HepG2 (cell line): Measurements from ENCODE around the gene EIF4G2. TPM values are rescaled to one million over a fixed set of nuclear protein-coding genes. Genes with fewer than 3 reads are reported as not detected.

Source experiments
- ATF7-NPFF ChIP-seq: sonication (generic); formaldehyde crosslinking; IDR thresholded peaks from 2 replicates; pipeline ENCODE4 v1.8.1; 2023; ENCODE audit warnings: mild to moderate bottlenecking, low read depth, missing genetic modification reagents, moderate library complexity
- ETV6 ChIP-seq: sonication (generic); formaldehyde crosslinking; conservative IDR thresholded peaks from 2 replicates; pipeline ENCODE4 v1.4.0; 2020; ENCODE audit warnings: missing genetic modification reagents
- FOXO1 ChIP-seq: sonication (generic); formaldehyde crosslinking; IDR thresholded peaks from 2 replicates; pipeline ENCODE4 v1.4.0; 2020; ENCODE audit warnings: missing genetic modification reagents
- GZF1 ChIP-seq: sonication (generic); formaldehyde crosslinking; IDR thresholded peaks from 2 replicates; pipeline ENCODE4 v1.5.1; 2020; ENCODE audit warnings: mild to moderate bottlenecking, missing genetic modification reagents
- JUND ChIP-seq: sonication (generic); formaldehyde crosslinking; IDR thresholded peaks from 2 replicates; pipeline ENCODE4 v1.8.0; 2022; ENCODE audit warnings: mild to moderate bottlenecking, missing genetic modification reagents
- KMT2B ChIP-seq: IDR thresholded peaks from 2 replicates; pipeline ENCODE4 v1.6.1; 2016; ENCODE audit warnings: missing genetic modification reagents, missing compliant biosample characterization
- MAFG ChIP-seq: sonication (generic); formaldehyde crosslinking; IDR thresholded peaks from 2 replicates; pipeline ENCODE4 v1.5.1; 2020; ENCODE audit warnings: mild to moderate bottlenecking, missing genetic modification reagents
- MXD4 ChIP-seq: IDR thresholded peaks from 2 replicates; pipeline ENCODE4 v1.6.1; 2016; ENCODE audit warnings: mild to moderate bottlenecking, missing biosample characterization, missing genetic modification reagents
- NFATC3 ChIP-seq: sonication (generic); formaldehyde crosslinking; IDR thresholded peaks from 2 replicates; pipeline ENCODE4 v1.5.1; 2020; ENCODE audit warnings: mild to moderate bottlenecking, missing genetic modification reagents
- NR2C2 ChIP-seq: sonication (generic); formaldehyde crosslinking; IDR thresholded peaks from 2 replicates; pipeline ENCODE4 v1.4.0; 2020; ENCODE audit warnings: missing genetic modification reagents, mild to moderate bottlenecking, moderate library complexity, borderline replicate concordance
- PCBP1 ChIP-seq: fragments of 200-400 bp; formaldehyde crosslinking; IDR thresholded peaks from 2 replicates; pipeline ENCODE4 v1.6.1; 2017; ENCODE audit warnings: mild to moderate bottlenecking, low read depth, low read length, borderline replicate concordance
- SIN3B ChIP-seq: fragments of 150-350 bp; IDR thresholded peaks from 2 replicates; pipeline ENCODE4 v1.6.1; 2014; ENCODE audit warnings: low read length
- SMAD3 ChIP-seq: sonication (generic); formaldehyde crosslinking; IDR thresholded peaks from 2 replicates; pipeline ENCODE4 v1.4.0; 2020; ENCODE audit warnings: missing genetic modification reagents
- TAF1 ChIP-seq: sonication (generic); formaldehyde crosslinking; IDR thresholded peaks from 2 replicates; pipeline ENCODE4 v1.4.0; 2020; ENCODE audit warnings: missing genetic modification reagents
- TEAD2 ChIP-seq: sonication (generic); formaldehyde crosslinking; IDR thresholded peaks from 2 replicates; pipeline ENCODE4 v1.9.0; 2021; ENCODE audit warnings: missing genetic modification reagents
- TFDP2 ChIP-seq: sonication (generic); formaldehyde crosslinking; IDR thresholded peaks from 2 replicates; pipeline ENCODE4 v1.4.0; 2020; ENCODE audit warnings: missing genetic modification reagents
- ZBTB20 ChIP-seq: sonication (generic); formaldehyde crosslinking; IDR thresholded peaks from 2 replicates; pipeline ENCODE4 v1.8.1; 2023; ENCODE audit warnings: missing genetic modification reagents, low read depth, mild to moderate bottlenecking, borderline replicate concordance
- ZBTB42 ChIP-seq: sonication (generic); formaldehyde crosslinking; IDR thresholded peaks from 2 replicates; pipeline ENCODE4 v1.5.0; 2020; ENCODE audit warnings: mild to moderate bottlenecking, missing genetic modification reagents
- ZBTB8A ChIP-seq: sonication (generic); formaldehyde crosslinking; IDR thresholded peaks from 2 replicates; pipeline ENCODE4 v1.4.0; 2020; ENCODE audit warnings: mild to moderate bottlenecking, low read depth, missing genetic modification reagents, borderline replicate concordance
- ZFYVE20 ChIP-seq: sonication (generic); formaldehyde crosslinking; IDR thresholded peaks from 2 replicates; pipeline ENCODE4 v1.8.0; 2023; ENCODE audit warnings: low read depth, mild to moderate bottlenecking, moderate library complexity, missing genetic modification reagents, borderline replicate concordance
- ZNF138 ChIP-seq: sonication (generic); formaldehyde crosslinking; IDR thresholded peaks from 2 replicates; pipeline ENCODE4 v1.5.0; 2020; ENCODE audit warnings: mild to moderate bottlenecking, low read depth, missing genetic modification reagents
- ZNF225 ChIP-seq: sonication (generic); formaldehyde crosslinking; IDR thresholded peaks from 2 replicates; pipeline ENCODE4 v1.4.0; 2020; ENCODE audit warnings: mild to moderate bottlenecking, missing genetic modification reagents
- ZNF562 ChIP-seq: sonication (generic); formaldehyde crosslinking; IDR thresholded peaks from 2 replicates; pipeline ENCODE4 v1.8.0; 2022; ENCODE audit warnings: missing genetic modification reagents, borderline replicate concordance
- ZNF615 ChIP-seq: sonication (generic); formaldehyde crosslinking; IDR thresholded peaks from 2 replicates; pipeline ENCODE4 v1.5.0; 2020; ENCODE audit warnings: mild to moderate bottlenecking, missing genetic modification reagents, borderline replicate concordance
- ZNF674 ChIP-seq: sonication (generic); formaldehyde crosslinking; IDR thresholded peaks from 2 replicates; pipeline ENCODE4 v1.5.0; 2020; ENCODE audit warnings: low read depth, mild to moderate bottlenecking, missing genetic modification reagents
- ZNF724P ChIP-seq: sonication (generic); formaldehyde crosslinking; IDR thresholded peaks from 2 replicates; pipeline ENCODE4 v1.8.0; 2022; ENCODE audit warnings: missing genetic modification reagents, borderline replicate concordance
- ZSCAN25 ChIP-seq: sonication (generic); formaldehyde crosslinking; IDR thresholded peaks from 2 replicates; pipeline ENCODE4 v1.8.0; 2022; ENCODE audit warnings: mild to moderate bottlenecking, missing genetic modification reagents
- polyA plus RNA-seq, 8 experiments: library from polyadenylated mRNA; depleted of rRNA in 3 of 8; stranded (reverse) in 7 of 8; unstranded in 1 of 8; fragments of >200 nt; fragmentation: Illumina TruSeq in 4 of 8; extraction: Trizol in 4 of 8; gene quantifications; 2 replicates each; pipeline versions ENCODE4 v1.2.1 to v1.2.3, GENCODE V29; 2011 to 2016; ENCODE audit warnings: low read depth in 4 of 8, missing spikeins in 1 of 8, mixed read lengths in 1 of 8; ENCODE audit not compliant: insufficient read depth in 1 of 8
- total RNA-seq, 5 experiments: library from RNA; depleted of rRNA; stranded (reverse); fragments of >200 nt; fragmentation: Illumina TruSeq; extraction: Trizol; gene quantifications; 2 replicates each; pipeline ENCODE4 v1.2.3, GENCODE V29; 2016; ENCODE audit warnings: low read depth in 1 of 5
- TF ChIP-seq, protein P1 (sequence below): sonication (generic); formaldehyde crosslinking; IDR thresholded peaks from 2 replicates; pipeline ENCODE4 v1.5.0; 2020; ENCODE audit warnings: missing genetic modification reagents, mild to moderate bottlenecking, borderline replicate concordance
- TF ChIP-seq, protein P2 (sequence below): sonication (generic); formaldehyde crosslinking; IDR thresholded peaks from 2 replicates; pipeline ENCODE4 v1.8.0; 2022; ENCODE audit warnings: mild to moderate bottlenecking, missing genetic modification reagents

EIF4G2 gene
- total and polyA plus RNA-seq, 2 of the 13 experiments (the other 11 are each of a cell fraction or from before 2014, with no cell fraction given): 362 to 546 TPM

DNA sequence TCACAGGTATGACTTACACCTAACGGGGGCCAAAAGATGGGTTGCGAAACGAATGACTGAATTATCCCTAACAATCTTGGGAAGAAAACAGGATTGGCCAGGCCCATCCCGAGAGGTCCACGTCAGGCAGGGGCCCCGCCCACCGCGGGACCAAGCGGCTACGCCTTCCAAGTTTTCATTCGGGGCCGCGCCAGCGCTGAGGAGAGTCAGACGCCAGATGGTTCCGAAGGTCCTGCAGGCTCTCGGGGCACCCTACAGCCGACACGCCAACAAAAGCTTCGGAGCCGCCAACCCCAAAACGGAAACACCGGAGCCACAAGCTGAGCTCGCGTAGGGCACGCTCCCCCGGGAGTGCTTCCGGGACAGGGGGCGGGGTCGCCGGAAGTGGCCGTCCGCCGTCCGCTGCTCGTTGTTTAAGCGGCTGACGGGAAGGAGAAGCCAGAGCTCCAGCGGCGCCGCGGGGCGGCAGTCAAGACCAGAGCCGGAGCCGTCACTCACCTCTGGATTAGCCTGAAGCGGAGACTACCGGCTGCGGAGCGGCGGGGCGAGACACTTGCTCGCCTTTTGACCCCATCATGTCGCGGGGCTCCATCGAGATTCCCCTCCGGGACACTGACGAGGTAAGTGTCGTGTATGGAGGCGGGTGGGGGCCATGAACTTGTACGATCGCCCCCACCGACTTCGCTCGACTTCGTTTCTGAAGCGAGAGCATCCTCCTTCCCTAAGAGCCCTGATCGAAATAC, 57.7 kb downstream of the EIF4G2 start, which contains the start of gene CTR9 (continued):
- TF ChIP-seq TFDP2 (CRISPR knock-in tag) (peak; percentile 71; the same call in 1 of the 2 replicates), TAF1 (peak; percentile 93), ZNF562 (CRISPR knock-in tag) (0 out of 2 replicates have a peak, but pooled peaks have one; percentile 49), ZFYVE20 (CRISPR knock-in tag) (no peak), NR2C2 (CRISPR knock-in tag) (peak; percentile 100), ZNF674 (CRISPR knock-in tag) (no peak), ZNF225 (no peak), ATF7-NPFF (CRISPR knock-in tag) (peak; percentile 70; the same call in 1 of the 2 replicates), JUND (CRISPR knock-in tag) (no peak), MXD4 (CRISPR knock-in tag) (peak; percentile 80), PCBP1 (peak; percentile 58; the same call in 1 of the 2 replicates), MAFG (CRISPR knock-in tag) (no peak), GZF1 (no peak), NFATC3 (CRISPR knock-in tag) (peak; percentile 61; the same call in 1 of the 2 replicates), ZBTB42 (CRISPR knock-in tag) (peak; percentile 60; the same call in 1 of the 2 replicates), ZBTB20 (peak; percentile 75; the same call in 1 of the 2 replicates), SIN3B (peak; percentile 60; the same call in 1 of the 2 replicates), ZNF724P (0 out of 2 replicates have a peak, but pooled peaks have one; percentile 24), ZBTB8A (CRISPR knock-in tag) (no peak), ZNF615 (CRISPR knock-in tag) (peak; percentile 64; the same call in 1 of the 2 replicates), ZSCAN25 (peak; percentile 51; the same call in 1 of the 2 replicates), ETV6 (CRISPR knock-in tag) (no peak), SMAD3 (CRISPR knock-in tag) (peak; percentile 24; the same call in 1 of the 2 replicates), FOXO1 (CRISPR knock-in tag) (no peak; the same call in 1 of the 2 replicates), TEAD2 (peak; percentile 73; the same call in 1 of the 2 replicates), KMT2B (CRISPR knock-in tag) (peak; percentile 99), ZNF138 (no peak)
- TF ChIP-seq, protein P1, sequence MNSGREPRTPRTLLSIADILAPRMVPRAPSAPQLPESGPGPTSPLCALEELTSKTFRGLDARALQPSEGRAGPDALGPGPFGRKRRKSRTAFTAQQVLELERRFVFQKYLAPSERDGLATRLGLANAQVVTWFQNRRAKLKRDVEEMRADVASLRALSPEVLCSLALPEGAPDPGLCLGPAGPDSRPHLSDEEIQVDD (CRISPR knock-in tag): 0 out of 2 replicates have a peak, but pooled peaks have one; percentile 51
- TF ChIP-seq, protein P2, sequence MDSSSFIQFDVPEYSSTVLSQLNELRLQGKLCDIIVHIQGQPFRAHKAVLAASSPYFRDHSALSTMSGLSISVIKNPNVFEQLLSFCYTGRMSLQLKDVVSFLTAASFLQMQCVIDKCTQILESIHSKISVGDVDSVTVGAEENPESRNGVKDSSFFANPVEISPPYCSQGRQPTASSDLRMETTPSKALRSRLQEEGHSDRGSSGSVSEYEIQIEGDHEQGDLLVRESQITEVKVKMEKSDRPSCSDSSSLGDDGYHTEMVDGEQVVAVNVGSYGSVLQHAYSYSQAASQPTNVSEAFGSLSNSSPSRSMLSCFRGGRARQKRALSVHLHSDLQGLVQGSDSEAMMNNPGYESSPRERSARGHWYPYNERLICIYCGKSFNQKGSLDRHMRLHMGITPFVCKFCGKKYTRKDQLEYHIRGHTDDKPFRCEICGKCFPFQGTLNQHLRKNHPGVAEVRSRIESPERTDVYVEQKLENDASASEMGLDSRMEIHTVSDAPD (CRISPR knock-in tag): no peak
